ENCODE measurements around the gene CNTNAP4.
A peak's percentile ranks its signal among the peaks of the same experiment; 100 is the strongest.

CNTNAP4 gene

DNA sequence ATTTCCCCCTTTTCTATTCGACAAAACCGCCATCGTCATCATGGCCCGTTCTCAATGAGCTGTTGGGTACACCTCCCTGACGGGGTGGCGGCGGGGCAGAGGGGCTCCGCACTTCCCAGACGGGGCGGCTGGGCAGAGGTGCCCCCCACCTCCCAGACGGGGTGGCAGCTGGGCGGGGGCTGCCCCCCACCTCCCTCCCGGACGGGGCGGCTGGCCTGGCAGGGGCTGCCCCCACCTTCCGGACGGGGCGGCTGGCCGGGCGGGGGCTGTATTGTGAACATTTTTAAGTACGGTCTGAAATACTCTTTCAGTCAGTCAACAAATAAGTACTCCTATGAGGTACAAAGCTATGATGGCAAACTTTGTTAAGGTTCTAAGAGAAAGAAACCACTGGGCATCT is 222.8 kb downstream of the CNTNAP4 start:
- no peak for FAIRE-seq

DNA sequence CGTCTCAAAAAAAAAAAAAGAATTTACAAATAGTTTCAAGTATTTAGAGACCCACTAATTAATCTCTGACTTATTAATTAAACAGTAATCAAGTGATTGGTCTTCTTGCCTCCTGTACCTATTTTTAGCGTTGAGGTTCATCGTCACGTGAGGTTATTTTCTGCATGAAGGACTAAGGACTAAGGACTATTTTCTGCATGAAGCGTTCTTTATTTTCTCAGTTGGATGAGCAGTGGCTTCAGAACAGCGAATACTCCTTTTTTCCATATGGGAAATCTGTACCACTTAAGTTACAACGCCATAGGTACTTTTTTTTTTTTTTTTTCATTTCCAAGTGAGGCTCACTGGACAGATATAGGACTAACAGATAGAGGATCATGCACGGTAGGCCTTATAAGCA is 224.9 kb downstream of the CNTNAP4 start:
- FAIRE-seq = no peak

DNA sequence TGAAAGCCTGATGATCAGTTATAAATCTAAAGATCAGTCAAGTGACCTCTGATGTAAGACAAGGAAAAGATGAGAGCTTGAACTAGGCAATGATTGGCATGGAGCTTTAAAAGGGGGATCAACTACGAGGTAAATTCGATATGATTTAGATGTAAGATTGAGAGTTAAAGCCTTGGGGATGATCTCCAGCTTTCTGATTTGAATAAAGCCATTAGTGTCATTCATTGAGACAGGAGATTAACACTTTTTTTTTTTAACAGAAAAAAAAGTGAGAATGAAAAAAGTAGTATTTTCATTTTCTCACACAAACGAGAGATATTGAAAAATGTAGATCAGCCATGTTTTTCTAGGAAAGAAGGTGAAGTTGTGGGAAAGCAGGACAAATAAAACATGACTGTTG is 225.4 kb downstream of the CNTNAP4 start:
- FAIRE-seq = no peak

DNA sequence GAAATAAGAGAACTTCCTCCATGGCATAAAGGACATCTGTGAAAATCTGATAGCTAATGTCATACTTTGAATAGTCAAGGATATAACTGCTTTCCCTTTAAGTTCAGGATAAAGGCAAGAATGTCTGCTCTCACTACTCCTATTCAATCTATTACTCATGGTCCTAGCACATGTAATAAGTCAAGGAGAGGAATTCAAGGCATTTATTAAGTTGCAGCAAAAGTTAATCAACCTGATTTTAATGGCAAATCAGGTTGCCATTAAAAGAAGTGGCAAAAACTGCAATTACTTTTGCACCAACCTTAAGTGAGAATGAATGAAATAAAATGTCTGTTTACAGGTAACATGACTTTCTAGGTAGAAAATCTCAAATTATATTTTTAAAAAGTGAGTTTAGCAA is 225.9 kb downstream of the CNTNAP4 start:
- no peak for FAIRE-seq

DNA sequence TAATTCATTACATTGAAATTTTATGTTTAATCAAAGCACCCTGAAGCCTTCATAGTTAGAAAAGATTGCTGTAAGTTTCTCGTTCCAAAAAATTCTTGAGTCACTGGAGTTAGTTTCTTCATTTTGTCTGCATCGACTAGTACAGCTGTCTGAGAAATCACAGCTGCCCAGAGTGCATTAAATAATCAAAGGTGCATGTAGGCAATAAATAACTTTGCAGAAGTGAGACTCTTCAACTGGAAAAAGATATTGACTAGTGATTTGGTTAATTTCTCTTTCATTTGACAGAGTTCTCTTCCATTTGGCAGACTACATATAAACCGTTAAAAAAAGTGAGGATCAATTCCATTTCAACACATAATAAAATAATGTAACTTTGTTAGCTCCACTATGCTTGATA is 234.0 kb downstream of the CNTNAP4 start:
- FAIRE-seq = no peak

DNA sequence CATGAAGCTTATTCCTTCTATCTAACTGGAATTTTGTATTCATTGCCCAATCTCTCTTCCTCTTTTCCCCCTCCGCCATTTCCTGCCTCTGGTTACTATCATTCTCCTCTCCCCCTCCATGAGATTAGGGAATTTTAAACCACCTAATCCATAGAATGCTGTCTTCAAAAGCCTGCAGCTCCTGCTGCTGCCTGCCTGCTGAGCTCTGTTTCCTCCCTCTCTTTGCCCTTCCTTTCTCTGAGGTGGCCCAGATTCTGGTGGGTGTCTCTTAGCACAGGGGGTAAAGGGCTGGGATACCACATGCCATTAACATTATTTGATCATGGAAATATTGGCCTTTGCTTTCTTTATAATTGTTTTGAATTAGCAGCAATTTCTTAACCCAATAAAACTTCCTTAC is 241.6 kb downstream of the CNTNAP4 start:
- FAIRE-seq = no peak

DNA sequence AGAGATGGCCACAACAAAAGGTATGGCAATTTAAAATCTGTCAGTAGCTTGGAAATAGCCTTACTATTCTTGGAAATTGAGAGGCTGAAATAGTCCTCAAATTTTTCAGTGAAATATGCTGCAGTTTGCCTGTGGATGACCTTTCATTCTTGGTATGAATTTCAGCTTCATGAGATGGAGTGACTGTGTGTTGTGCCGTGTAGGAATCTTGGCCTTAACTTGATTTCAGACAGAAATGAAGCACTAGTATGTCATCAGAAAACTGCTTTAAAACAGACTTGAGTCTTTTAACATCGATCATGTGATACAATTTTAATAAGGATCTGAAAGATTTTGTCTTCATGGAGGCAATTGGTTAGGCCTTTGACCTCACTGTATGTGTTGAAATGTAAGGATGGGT is 247.2 kb downstream of the CNTNAP4 start:
- FAIRE-seq = no peak

DNA sequence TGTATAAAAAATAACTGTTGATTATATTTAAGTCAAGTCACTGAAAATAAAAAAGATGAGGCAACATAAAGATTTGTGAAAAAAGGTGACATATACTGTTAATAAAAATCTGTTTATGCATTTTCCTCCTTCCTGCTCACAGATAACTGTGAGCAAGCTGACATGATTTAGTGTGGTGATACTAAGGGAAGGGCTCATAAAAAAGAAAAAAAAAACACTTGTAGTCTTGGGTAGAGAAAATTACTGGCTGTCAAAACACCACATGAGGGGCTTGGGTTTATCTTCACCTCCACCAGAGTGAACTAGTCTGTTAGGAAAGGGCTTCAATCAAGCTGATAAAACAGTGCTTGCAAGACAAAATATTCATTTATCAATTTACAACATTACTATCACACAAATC is 247.6 kb downstream of the CNTNAP4 start:
- peak; percentile 9 for FAIRE-seq

DNA sequence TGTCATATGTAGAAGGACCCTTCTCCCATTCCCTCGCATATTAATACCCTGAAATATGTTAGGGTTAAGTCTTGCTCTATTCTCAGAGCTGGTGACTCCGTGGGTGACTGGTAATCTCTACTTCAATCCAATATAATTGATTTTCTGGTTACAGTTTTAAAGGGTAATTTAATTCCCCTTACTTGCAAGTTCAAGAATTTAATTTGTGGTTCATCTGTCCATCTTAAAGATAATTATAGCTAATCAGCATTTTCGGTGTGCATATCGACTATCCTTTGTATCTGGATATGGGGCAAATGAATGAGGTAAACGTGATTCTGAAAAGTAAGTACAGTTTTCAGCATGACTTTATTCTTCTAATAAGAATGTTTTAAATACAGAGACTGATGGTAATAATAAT is 250.0 kb downstream of the CNTNAP4 start:
- no peak for FAIRE-seq

DNA sequence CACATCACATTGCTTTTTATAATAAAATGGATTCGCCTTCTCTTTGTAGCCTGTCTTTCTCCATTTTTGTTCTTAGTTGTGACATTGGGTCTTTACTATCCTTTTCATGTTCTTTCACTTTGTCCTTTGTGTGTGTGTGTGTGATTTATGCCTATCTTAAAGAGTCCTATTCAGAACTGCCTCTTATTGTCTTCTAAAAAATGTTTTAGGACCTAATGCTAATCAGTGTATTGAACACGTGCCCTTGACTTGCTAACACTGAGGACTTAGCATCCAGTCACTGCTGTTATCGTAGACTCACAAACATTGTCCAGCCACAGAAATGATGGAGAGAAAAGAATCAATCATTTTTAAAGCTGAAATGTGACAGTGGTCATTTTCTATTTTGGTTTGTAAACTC is 251.9 kb downstream of the CNTNAP4 start:
- FAIRE-seq = no peak

DNA sequence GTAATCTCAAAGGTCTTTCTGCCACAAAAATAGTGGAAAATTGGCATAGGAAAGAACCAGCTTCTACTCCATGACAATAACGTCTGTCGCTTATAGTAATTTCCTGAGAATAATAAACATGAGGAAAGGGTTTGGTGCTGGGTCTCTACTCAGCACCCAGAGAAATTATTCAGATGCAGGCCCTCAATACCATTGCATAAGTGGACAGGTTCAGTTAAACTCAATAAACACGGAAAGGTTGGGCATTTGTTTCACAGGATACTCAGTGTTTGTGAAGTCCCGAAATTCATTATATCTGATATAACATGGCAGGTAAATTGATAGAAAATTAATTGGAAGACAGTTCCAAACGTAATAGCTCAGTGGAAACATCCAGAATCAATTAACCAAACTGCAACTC is 254.0 kb downstream of the CNTNAP4 start:
- FAIRE-seq = no peak

DNA sequence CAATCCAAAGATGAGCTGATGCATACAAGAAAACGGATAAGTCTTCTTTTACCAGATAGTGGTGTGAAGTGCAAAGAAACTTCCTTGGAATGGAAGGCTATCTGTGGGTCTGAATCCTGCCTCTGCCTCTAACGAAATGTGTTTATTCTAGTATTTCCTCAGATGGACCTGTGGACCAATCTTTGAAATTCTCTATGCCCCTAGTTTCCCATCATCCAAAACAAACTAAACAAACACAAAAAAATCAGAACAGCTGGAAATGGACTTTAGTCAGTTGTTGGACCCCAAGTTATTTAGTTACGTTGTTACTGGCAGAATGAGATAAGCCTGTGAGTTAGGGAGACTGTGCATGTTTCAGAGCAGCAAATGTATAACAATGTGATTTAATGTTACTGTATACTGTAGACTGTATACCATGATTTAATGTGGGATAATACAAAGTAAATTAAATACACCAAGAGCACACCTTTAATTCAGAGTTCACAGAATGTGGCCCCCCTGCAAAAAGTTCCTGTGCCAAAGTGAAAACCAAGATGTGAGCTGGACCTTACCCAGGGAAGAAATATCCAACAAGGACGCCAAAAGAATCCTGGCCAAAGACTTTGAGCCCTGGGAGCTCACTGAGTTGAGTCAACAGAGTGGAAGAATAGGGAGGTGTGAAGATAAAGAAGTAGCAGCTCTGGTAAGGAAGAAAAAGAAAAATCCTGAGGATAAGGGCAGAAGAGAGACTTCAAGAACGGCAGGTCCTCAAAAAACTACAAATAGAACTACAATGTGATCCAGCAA is 255.2 kb downstream of the CNTNAP4 start:
- no peak for FAIRE-seq

DNA sequence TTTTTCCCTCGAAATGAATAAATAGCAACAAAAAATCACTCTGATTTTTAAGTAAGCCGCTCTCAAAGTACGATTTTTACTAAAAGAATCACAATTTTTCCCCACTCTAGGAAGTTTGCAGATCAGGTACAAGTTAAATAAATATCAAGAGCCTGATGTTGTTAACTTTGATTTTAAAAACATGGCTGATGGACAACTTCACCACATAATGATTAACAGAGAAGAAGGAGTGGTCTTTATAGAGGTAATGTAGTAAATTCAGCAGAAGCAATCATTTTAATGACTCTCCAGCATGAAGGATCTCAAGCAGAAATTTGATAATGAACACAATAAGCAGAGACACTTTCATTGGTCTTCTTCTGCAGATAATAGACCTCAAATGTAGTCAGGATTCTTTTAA is 262.4 kb downstream of the CNTNAP4 start:
- FAIRE-seq = no peak

DNA sequence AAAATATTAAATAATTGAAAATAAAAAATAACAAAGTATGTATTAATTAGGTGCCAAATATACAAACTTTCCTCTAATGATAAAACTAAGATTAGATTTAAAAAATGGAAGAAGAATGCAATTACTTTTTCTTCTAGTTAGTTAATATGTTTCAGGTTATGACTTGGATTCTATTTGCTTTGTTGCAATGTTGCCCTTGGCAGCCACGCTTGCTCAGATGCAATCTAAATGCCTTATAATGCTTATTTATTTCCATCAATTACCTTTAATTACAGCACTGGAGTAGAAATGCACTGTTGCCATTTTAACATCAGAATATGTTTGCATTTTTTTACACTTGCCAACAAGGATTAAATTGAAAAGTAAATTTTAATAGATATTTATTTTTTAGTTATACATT is 263.9 kb downstream of the CNTNAP4 start:
- peak; percentile 17 for FAIRE-seq

DNA sequence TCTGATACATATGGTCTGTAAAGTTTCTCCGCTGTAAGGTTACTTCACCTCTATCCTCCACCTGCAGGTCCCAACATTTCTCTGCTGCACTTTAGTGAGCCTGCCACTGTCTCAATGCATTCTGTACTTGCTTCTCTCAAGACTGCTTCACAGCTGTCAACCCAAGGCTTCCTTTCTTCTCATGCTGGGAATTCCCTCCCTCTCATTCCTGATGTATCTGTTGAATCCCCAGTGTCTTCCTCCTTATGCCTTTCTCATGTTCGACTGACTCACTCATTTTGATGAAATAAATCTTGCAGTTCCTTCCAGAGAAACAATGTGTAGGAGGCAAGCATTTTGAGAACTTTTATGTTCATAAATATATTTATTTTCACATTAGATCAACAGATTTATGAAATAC is 288.3 kb downstream of the CNTNAP4 start:
- no peak for FAIRE-seq

DNA sequence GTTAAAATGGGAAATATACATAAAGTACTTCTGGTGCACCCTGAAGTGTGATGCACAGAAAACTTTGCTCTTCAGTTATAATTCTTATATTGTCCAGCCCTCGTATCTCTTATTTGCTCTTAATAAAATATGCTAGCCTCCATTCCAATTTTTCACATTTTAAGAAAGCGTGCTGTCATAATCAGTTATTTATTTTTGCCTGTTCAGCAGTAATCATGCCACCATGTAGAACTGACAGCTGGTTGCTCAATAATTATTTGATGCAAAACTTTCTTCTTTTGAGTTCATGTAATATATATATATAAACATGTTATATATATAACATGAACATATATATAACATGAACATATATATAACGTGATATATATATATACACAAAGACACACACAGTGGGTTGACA is 294.6 kb downstream of the CNTNAP4 start:
- FAIRE-seq = no peak

DNA sequence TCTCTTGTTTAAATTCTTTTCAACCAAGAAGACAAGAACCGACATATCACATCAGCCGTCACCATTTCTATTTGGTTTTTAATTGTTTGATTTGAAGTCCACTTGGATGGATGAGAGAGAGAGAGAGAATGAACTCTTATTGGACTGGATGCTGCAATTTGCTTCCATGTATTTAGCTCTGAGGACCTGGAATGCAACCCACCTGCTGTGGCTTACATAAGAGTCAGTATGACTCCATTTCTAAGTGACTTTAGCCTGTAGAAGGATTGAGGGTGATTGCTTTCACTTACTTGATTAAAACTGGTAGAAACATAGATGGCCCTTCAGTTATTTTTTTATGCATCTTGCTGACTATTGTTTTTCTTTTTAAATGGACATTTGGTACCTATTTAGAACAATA is 296.1 kb downstream of the CNTNAP4 start:
- no peak for FAIRE-seq

DNA sequence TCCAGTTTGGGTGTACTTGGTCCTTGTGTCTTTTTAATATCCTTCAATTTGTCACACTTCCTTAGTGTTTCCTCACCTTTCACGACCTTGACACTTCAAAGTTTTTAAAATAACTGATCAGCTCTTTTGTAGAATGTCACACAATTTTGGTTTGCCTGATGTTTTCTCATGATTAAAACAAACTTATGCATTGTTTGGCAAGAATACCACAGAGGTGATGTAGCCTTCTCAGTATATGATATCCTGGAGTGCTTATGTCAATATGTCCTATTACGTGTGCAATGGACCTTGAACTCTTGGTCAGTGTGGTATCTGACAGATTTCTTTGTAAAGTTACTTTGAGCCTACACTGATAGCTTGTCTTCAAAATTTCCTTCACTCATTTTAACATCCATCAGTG is 297.4 kb downstream of the CNTNAP4 start:
- no peak for FAIRE-seq

DNA sequence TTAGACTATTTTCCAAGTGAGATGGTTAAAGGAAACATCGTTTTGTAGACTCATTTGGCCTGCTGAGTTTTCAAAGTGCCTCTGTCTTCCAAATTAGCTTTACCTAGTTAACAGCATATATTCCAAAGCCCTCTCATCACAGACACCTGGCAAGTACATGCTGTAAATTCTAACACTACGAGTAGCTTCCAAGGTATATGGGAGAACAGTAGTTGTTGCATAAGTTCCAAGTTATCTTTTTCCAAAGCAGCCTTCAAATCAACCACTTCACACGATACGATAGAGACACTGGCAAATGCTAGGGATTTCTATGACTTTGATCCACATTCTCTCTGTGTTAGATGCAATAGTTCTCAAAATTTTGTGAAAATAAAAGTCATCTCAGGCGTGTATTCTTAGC is 299.3 kb downstream of the CNTNAP4 start:
- FAIRE-seq = no peak

DNA sequence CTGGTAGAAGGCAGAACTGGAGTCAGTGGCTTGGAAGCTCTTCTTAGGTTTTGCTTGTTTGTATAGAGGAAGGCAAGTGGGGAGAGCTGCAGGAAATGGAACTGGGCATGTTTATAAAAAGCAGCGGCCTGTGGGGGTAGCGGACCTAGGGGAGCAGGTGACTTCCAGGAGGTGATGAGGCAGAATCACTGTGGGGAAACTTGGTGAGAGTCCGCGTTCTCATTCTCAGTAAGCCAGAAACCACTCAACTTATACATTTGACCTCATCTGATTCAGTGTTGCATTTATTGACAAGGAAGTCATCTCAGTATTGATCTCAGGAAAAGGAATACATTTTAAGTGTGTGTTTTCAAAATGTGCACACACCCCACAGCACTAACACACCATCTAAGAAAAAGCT is 299.8 kb downstream of the CNTNAP4 start:
- FAIRE-seq = no peak

DNA sequence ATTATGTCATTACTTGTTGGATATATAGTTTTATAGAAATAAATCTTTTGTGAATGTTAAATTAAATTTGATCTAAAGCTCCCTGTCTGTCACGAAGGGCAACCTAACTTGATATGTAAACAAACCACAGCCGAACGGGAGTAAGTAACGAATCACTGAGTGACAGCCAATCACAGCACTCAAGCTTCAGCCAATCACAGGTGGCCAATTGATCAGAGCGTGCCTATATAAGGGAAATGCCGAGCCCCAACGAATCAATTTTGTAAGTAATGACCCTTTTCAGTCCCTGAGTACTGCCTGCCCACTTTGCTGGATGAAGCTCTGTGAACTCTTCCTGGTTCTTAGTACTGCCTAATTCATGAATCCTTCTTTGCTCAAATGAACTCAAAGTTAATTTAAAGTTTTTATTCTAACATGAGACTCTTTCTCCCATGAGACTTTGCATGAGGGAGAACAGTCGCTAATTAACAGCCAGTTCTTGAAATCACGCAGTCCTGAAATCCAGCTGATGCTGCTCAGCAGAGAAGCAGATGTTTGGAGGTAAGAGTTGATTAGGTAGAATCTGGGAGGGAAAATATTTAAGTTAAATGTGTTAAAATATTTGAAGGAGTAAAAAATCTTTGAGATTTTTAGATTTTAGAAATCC is 302.2 kb downstream of the CNTNAP4 start:
- FAIRE-seq = no peak

DNA sequence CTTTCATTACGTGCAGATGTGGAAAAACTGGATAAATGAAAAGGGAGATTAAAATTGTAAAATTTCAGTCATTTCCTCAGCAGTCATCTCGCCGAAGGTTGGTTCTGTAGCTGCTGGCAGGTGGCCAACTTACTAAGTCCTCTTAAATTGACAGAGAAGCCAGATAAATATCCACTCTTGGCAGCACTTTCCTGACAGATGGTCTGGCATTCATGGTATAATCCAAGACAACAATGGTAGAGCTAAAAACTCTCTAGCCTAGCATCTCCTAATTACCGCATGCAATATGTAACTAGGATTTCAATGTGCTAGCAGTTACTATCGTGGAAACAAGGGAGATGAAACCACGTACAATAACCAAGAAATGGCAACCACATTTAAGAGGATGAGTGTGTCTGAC is 306.3 kb downstream of the CNTNAP4 start:
- FAIRE-seq = no peak

DNA sequence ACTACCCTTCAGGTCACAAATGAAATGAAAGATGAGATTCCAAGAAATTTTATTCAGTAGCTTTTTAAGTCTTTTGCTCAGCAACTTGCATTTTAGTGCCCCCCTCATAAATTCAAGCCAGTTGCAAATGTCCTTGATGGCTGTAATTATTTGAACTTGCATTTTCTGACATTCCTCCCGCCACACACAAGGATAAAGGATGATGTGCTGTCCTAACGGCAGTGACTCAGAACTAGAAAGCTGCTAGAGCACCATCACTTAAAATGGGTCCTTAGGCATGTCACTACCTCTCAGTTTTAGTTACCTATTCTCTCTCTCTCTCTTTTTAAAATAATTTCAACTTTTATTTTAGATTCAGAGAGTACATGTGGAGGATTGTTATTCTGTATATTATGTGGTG is 306.7 kb downstream of the CNTNAP4 start:
- FAIRE-seq = no peak

DNA sequence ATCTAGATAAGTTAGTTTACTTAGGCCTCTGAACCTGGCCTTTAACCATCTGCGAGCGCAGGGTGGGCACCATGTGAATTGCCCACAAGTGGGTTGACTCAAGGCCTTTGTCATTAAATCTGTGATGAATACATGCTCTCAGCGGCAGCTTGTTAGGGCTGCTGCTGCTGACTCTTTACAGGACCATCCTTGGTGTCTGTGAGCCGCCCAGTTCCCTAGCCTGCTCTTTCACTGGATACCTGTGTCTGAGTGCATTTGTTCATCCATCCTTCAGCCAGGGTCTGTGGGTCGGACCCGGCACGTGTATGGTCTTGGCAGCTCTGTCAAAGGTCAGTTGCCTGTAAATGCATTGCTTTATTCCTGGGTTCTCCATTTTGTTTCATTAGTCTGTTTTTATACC is 321.3 kb downstream of the CNTNAP4 start:
- FAIRE-seq = no peak

DNA sequence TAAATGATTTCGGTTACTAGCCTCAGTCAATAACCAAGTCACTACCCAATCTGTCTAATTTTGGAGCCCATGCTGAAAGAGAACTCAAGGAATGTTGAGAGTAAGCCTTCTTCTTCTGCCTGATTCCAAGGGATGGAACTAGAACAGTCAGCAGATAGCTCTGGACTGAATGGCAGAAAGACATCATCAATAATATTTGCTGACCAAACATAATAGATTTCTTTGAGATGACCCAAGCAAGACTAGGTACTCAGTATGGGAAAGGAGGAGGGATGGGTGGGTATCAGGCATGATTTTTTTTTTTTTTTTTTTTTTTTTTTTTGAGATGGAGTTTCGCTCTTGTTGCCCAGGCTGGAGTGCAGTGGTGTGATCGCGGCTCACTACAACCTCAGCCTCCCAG is 330.1 kb downstream of the CNTNAP4 start:
- FAIRE-seq = no peak

Data from islet of Langerhans (tissue), 1 donor.